HCT116 (cell line): ENCODE measurements around the gene B3GALT6. TPM values are rescaled to one million over a fixed set of nuclear protein-coding genes. Genes with fewer than 3 reads are reported as not detected.

Experiments used
- ATAC-seq: fragments of 200-7000 bp; cut with Tn5 transposase; 2 replicates; pipeline ENCODE4 v1.9.1; 2020; ENCODE audit warnings: mild to moderate bottlenecking, moderate library complexity
- BruUV-seq: library from RNA; stranded (reverse); fragments of 400-500 nt; replicated peaks from 2 replicates; lab custom pipeline; 2021; lab: Mats Ljungman, UMichigan
- CTCF ChIA-PET: fragments of 300-600 bp; sonication (Branson Sonifier 250); formaldehyde crosslinking; loops from one replicate; lab custom pipeline; 2021; ENCODE audit warnings: antibody characterized with exemption; lab: Charles Lee
- POLR2A ChIA-PET: fragments of 300-600, 350-600 bp; sonication (Branson Sonifier 250); formaldehyde crosslinking; loops from one replicate; lab custom pipeline; 2021; ENCODE audit warnings: antibody characterized with exemption; lab: Charles Lee
- RAD21 ChIA-PET, 2 experiments: fragments of 300-600 bp; sonication (Branson Sonifier 250); formaldehyde crosslinking; loops; one replicate each; lab custom pipeline; 2023; ENCODE audit warnings: low total read pairs in 2 of 2; ENCODE audit not compliant: uncharacterized antibody in 2 of 2, unreplicated experiment in 2 of 2, low non-redundant PET in 1 of 2; lab: Charles Lee
- DNase-seq: peaks from one replicate; pipeline ENCODE4 v3.0.0-alpha.2; 2010; ENCODE audit warnings: low read depth, low spot score
- H2AFZ ChIP-seq: fragments of 200-600 bp; shearing (Covaris generic), sonication (generic); 2 replicates; pipeline ENCODE4 v1.6.1; 2017; ENCODE audit warnings: low read depth, mixed run types, mixed read lengths, antibody characterized with exemption, low read length; ENCODE audit not compliant: poor library complexity, severe bottlenecking
- H3K27ac ChIP-seq: 2 replicates; pipeline ENCODE4 v1.5.1; 2012; ENCODE audit warnings: low read depth, low read length
- H3K27me3 ChIP-seq: fragments of 200-600 bp; sonication (generic); 2 replicates; pipeline ENCODE4 v1.6.1; 2016; ENCODE audit warnings: mixed run types, low read length, mixed read lengths; ENCODE audit not compliant: insufficient read depth
- H3K36me3 ChIP-seq, 2 experiments: fragments of 200-500 bp in 1 of 2; fragments of 200-600 bp in 1 of 2; sonication (Bioruptor generic) in 1 of 2; sonication (generic) in 1 of 2; 2 replicates each; pipeline versions ENCODE4 v1.5.1 to v1.6.1; 2014 to 2016; ENCODE audit warnings: low read length in 2 of 2, inconsistent platforms in 1 of 2, mixed read lengths in 1 of 2, mixed run types in 1 of 2; ENCODE audit not compliant: insufficient read depth in 2 of 2, control insufficient read depth in 1 of 2
- H3K4me1 ChIP-seq, 2 experiments: fragments of 200-600 bp in 1 of 2; sonication (generic) in 1 of 2; 2 replicates each; pipeline versions ENCODE4 v1.5.1 to v1.6.1; 2012 to 2017; ENCODE audit warnings: low read length in 2 of 2, inconsistent platforms in 1 of 2, mild to moderate bottlenecking in 1 of 2, mixed read lengths in 1 of 2, mixed run types in 1 of 2, moderate library complexity in 1 of 2; ENCODE audit not compliant: insufficient read depth in 2 of 2, control insufficient read depth in 1 of 2
- H3K4me2 ChIP-seq: fragments of 200-600 bp; sonication (generic); 2 replicates; pipeline ENCODE4 v1.6.1; 2017; ENCODE audit warnings: mixed run types, low read length, mixed read lengths
- H3K4me3 ChIP-seq, 2 experiments: fragments of 200-600 bp in 1 of 2; sonication (generic) in 1 of 2; replicated peaks in 1 of 2; 2 replicates each; pipeline ENCODE4 v1.5.1; 2011 to 2016; ENCODE audit warnings: low read length in 2 of 2, control low read depth in 1 of 2, low read depth in 1 of 2, mild to moderate bottlenecking in 1 of 2, mixed read lengths in 1 of 2, mixed run types in 1 of 2
- H3K79me2 ChIP-seq: fragments of 200-600 bp; sonication (generic); 2 replicates; pipeline ENCODE4 v1.6.1; 2017; ENCODE audit warnings: mild to moderate bottlenecking, mixed run types, low read length, moderate library complexity, mixed read lengths; ENCODE audit not compliant: insufficient read depth
- H3K9ac ChIP-seq: fragments of 200-600 bp; sonication (generic); 2 replicates; pipeline ENCODE4 v1.6.1; 2016; ENCODE audit warnings: low read length, mixed read lengths
- H3K9me2 ChIP-seq: fragments of 200-600 bp; sonication (generic), shearing (Covaris generic); 2 replicates; pipeline ENCODE4 v1.6.1; 2017; ENCODE audit warnings: mixed run types, mild to moderate bottlenecking, moderate library complexity; ENCODE audit not compliant: insufficient read depth
- H3K9me3 ChIP-seq, 2 experiments: fragments of 200-500 bp in 1 of 2; fragments of 200-600 bp in 1 of 2; sonication (Bioruptor generic) in 1 of 2; sonication (generic) in 1 of 2; 2 replicates each; pipeline ENCODE4 v1.6.1; 2014 to 2017; ENCODE audit warnings: low read length in 2 of 2, mixed read lengths in 2 of 2, inconsistent platforms in 1 of 2, low read depth in 1 of 2, mild to moderate bottlenecking in 1 of 2, mixed run types in 1 of 2, moderate library complexity in 1 of 2; ENCODE audit not compliant: control insufficient read depth in 1 of 2, insufficient read depth in 1 of 2
- H4K20me1 ChIP-seq: fragments of 200-600 bp; sonication (generic), shearing (Covaris generic); 2 replicates; pipeline ENCODE4 v1.6.1; 2017; ENCODE audit warnings: mixed run types, mild to moderate bottlenecking, moderate library complexity; ENCODE audit not compliant: insufficient read depth
- ATF3 ChIP-seq: IDR thresholded peaks from 2 replicates; pipeline ENCODE4 v1.6.1; 2012
- CBX3 ChIP-seq: IDR thresholded peaks from 2 replicates; pipeline ENCODE4 v1.6.1; 2012; ENCODE audit warnings: low read depth
- CEBPB ChIP-seq: IDR thresholded peaks from 2 replicates; pipeline ENCODE4 v1.6.1; 2012; ENCODE audit warnings: low read depth
- CTCF ChIP-seq, 3 experiments: fragments of 200-600 bp in 1 of 3; sonication (generic) in 1 of 3; IDR thresholded peaks in 2 of 3; conservative IDR thresholded peaks in 1 of 3; 2 replicates each; pipeline ENCODE4 v1.5.1; 2012 to 2017; ENCODE audit warnings: low read depth in 2 of 3, low read length in 2 of 3, antibody characterized with exemption in 1 of 3, borderline replicate concordance in 1 of 3, control low read depth in 1 of 3, mild to moderate bottlenecking in 1 of 3, mixed read lengths in 1 of 3, mixed run types in 1 of 3, moderate library complexity in 1 of 3; ENCODE audit not compliant: insufficient read depth in 1 of 3
- EGR1 ChIP-seq: IDR thresholded peaks from 2 replicates; pipeline ENCODE4 v1.6.1; 2012; ENCODE audit warnings: low read depth
- ELF1 ChIP-seq: IDR thresholded peaks from 2 replicates; pipeline ENCODE4 v1.6.1; 2012; ENCODE audit warnings: low read depth, borderline replicate concordance
- EZH2phosphoT487 ChIP-seq: fragments of 200-600 bp; IDR thresholded peaks from 2 replicates; pipeline ENCODE4 v1.6.1; 2018; ENCODE audit warnings: antibody characterized with exemption, borderline replicate concordance
- JUND ChIP-seq: IDR thresholded peaks from 2 replicates; pipeline ENCODE4 v1.6.1; 2012
- MAX ChIP-seq: IDR thresholded peaks from 2 replicates; pipeline ENCODE4 v1.6.1; 2012
- POLR2A ChIP-seq: IDR thresholded peaks from 2 replicates; pipeline ENCODE4 v1.7.0; 2011; ENCODE audit warnings: borderline replicate concordance; ENCODE audit not compliant: insufficient read depth, insufficient read length; ENCODE audit errors: extremely low read depth
- POLR2AphosphoS5 ChIP-seq: IDR thresholded peaks from 2 replicates; pipeline ENCODE4 v1.6.1; 2011; ENCODE audit warnings: mild to moderate bottlenecking, low read depth, low read length, moderate library complexity
- RAD21 ChIP-seq: IDR thresholded peaks from 2 replicates; pipeline ENCODE4 v1.6.1; 2012; ENCODE audit warnings: low read depth, mild to moderate bottlenecking
- REST ChIP-seq: IDR thresholded peaks from 2 replicates; pipeline ENCODE4 v1.6.1; 2012; ENCODE audit warnings: low read depth
- SP1 ChIP-seq: IDR thresholded peaks from 2 replicates; pipeline ENCODE4 v1.6.1; 2012; ENCODE audit warnings: low read depth
- SRF ChIP-seq: IDR thresholded peaks from 2 replicates; pipeline ENCODE4 v1.6.1; 2012; ENCODE audit warnings: low read depth
- TCF7L2 ChIP-seq: IDR thresholded peaks from 2 replicates; pipeline ENCODE4 v1.7.0; 2011; ENCODE audit warnings: borderline replicate concordance, inconsistent platforms; ENCODE audit not compliant: insufficient read depth, insufficient read length; ENCODE audit errors: extremely low read depth
- YY1 ChIP-seq: IDR thresholded peaks from 2 replicates; pipeline ENCODE4 v1.6.1; 2011; ENCODE audit warnings: low read length, low read depth, moderate library complexity, mild to moderate bottlenecking; ENCODE audit not compliant: insufficient replicate concordance; ENCODE audit errors: extremely low read depth
- ZBTB33 ChIP-seq: IDR thresholded peaks from 2 replicates; pipeline ENCODE4 v1.6.1; 2011; ENCODE audit warnings: mild to moderate bottlenecking, low read length, moderate library complexity; ENCODE audit not compliant: insufficient replicate concordance; ENCODE audit errors: extremely low read depth
- ZNF274 ChIP-seq: fragments of 200-500 bp; sonication (Bioruptor generic); IDR thresholded peaks from 2 replicates; pipeline ENCODE4 v1.6.1; 2014; ENCODE audit warnings: mild to moderate bottlenecking, low read depth, low read length, inconsistent platforms
- intact Hi-C: fragments of 100-400 bp; cut with micrococcal nuclease; formaldehyde crosslinking; loops from 2 replicates; pipeline ENCODE4 v1.10.0; 2022
- total RNA-seq: library from RNA; stranded (reverse); gene quantifications from one replicate; pipeline ENCODE4 v1.2.1, GENCODE V29; 2021; ENCODE audit not compliant: unreplicated experiment

The B3GALT6 gene
- total RNA-seq, 1 experiment from 2014 or later = 16.3 TPM

GRCh38 chr1:1198423-1199140, 33.5 kb upstream of the B3GALT6 start:
- no peaks in the 10 kb centered on the region for H4K20me1 ChIP-seq
- no TSS peak for BruUV-seq
- no peak overlapping the region for H2AFZ ChIP-seq
- H3K79me2 ChIP-seq = no peaks in the 10 kb centered on the region
- no peaks in the 10 kb centered on the region for H3K9me2 ChIP-seq
- no peaks in the 10 kb centered on the region for H3K36me3 ChIP-seq
- ATAC-seq (no peak), DNase-seq (no peak)
- POLR2A ChIA-PET = no interaction called here
- H3K4me1 ChIP-seq = peaks cover 0 to 5% of the 10 kb centered on the region in 2 experiments; a peak in 1 of 4 replicates
- TF ChIP-seq POLR2A (no peak), POLR2AphosphoS5 (no peak), SRF (no peak), ZNF274 (no peak), SP1 (no peak), EGR1 (no peak), ELF1 (no peak), EZH2phosphoT487 (no peak), CEBPB (no peak), CBX3 (no peak), ZBTB33 (no peak), ATF3 (no peak), YY1 (no peak), RAD21 (no peak), TCF7L2 (no peak), JUND (no peak), REST (no peak), CTCF (IDR thresholded peaks at IDR 0.05 in 2 of 3, conservative IDR thresholded peaks at IDR 0.05 in 1 of 3; ENCODE audit: borderline replicate concordance in 1 of 3, insufficient read depth in 1 of 3, low read depth in 2 of 3, low read length in 2 of 3) (no peak), MAX (no peak)
- H3K4me3 ChIP-seq = no peak overlapping the region
- H3K9ac ChIP-seq = no peak overlapping the region
- H3K27me3 ChIP-seq = no peaks in the 10 kb centered on the region
- no peaks in the 10 kb centered on the region for H3K9me3 ChIP-seq
- no peak overlapping the region for H3K4me2 ChIP-seq
- no peak overlapping the region for H3K27ac ChIP-seq
- CTCF ChIA-PET = no interaction called here
- RAD21 ChIA-PET = no interaction called here
- intact Hi-C loops = no loop called here
